ENCODE results near the gene PSAT1.

The PSAT1 gene

DNA sequence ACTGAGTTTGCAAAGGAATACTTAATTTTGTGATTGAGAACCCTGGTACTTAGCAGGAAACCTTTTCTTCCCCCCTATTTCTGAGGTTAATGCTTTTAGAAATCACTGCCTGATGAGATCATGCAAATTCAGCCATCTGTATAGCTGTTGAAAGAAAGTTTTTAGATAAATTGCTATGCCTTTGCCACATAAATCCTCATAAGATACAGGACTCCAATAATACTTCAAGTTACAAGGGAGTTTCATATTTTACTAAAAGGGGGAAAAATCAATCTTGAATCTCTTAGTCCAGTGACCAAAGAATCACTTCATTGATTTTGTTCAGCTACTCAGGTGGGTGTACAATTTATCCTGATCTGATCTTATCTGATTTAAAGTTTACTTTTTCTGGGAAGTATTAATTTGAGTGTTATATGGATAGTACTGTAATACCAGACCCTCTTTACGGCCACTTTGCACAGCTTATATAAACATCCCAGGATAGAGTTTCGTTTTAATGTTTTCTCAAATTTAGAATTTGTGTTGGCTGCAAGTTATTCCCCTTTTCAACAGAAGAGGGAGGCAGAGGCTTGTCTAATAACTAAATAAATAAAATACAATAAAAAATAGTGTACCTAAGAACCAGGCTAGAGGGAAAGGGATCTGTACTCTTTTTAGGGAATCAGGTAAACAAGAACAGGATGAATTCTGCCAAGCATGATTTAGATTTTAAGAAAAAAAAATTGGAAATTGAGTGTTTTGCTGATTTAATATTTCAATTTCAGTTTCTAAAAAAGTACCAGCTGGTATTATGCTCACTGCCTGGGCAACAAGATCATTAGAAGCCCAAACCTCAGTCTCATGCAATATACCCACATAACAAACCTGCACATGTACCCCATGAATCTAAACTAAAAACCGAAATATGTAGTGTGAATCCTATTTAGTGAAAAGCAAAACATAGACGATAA, 69.1 kb downstream of the PSAT1 start:
- DNase-seq = no peak

GRCh38 chr9:78366827-78367226, 69.9 kb downstream of the PSAT1 start:
- DNase-seq = no peak

DNA sequence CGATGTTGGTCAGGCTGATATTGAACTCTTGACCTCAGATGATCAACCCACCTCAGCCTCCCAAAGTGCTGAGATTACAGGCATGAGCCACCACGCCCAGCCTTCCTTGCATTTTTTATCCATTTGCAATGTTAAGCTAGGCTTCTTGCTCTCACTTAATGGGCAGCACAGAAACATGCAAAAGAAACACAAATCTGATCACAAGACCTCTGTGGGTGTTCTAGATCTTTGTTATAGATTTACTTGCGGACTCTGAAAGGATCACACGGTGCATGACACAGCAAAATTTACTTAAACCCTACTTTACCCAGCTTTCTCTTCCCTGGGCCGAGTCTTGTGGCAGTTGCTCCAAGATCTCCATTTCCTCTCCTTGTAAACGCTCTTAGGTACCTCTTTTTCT, 71.3 kb downstream of the PSAT1 start:
- DNase-seq = no peak

- peak in 54 of 56 donors; percentile 1 to 89 (median 58) for DNase-seq
Measured at GRCh38 chr9:78369639-78370219, 72.8 kb downstream of the PSAT1 start.

- DNase-seq = no peak
Measured at GRCh38 chr9:78370991-78371390, 74.1 kb downstream of the PSAT1 start.

- no peak for DNase-seq
Measured at GRCh38 chr9:78371981-78372380, 75.1 kb downstream of the PSAT1 start.
